ENCODE data around the gene IFNGR2. TPM values are rescaled to one million over a fixed set of nuclear protein-coding genes. Genes with fewer than 3 reads are reported as not detected.

IFNGR2 gene
- total and polyA plus RNA-seq, 2 of the 13 experiments (the other 11 are each of a cell fraction or from before 2014, with no cell fraction given) = 61.3 to 117 TPM

GRCh38 chr21:33387294-33387693 is 15.9 kb upstream of the IFNGR2 start:
- ChIA-PET POLR2A (interaction anchor here (1.5 kb wide), 1 partner anchor 17 kb away, joined by 5 read pairs; no protein-coding TSS in a partner anchor), CTCF (ENCODE audit: low intra/inter-chr PET ratio, low total read pairs) (no interaction called here)
- no peak for FAIRE-seq
- H2AFZ ChIP-seq (ENCODE audit: low read length) = no peak overlapping the region
- TF ChIP-seq DPF2 (CRISPR knock-in tag; IDR thresholded peaks at IDR 0.05; ENCODE audit: borderline replicate concordance, low read depth) = no peak
- no peak for TF ChIP-seq ZFP37 (CRISPR knock-in tag; IDR thresholded peaks at IDR 0.05; ENCODE audit: borderline replicate concordance)
- TF ChIP-seq RFX5 (IDR thresholded peaks at IDR 0.05; ENCODE audit: low read depth, low read length) = no peak
- no peak for TF ChIP-seq FOXJ3 (CRISPR knock-in tag; IDR thresholded peaks at IDR 0.05; ENCODE audit: borderline replicate concordance)
- TF ChIP-seq BCL6 (CRISPR knock-in tag; IDR thresholded peaks at IDR 0.05) = no peak
- no peak for TF ChIP-seq KLF9 (CRISPR knock-in tag; IDR thresholded peaks at IDR 0.05; ENCODE audit: low read depth)
- TF ChIP-seq ZNF691 (CRISPR knock-in tag; IDR thresholded peaks at IDR 0.05; ENCODE audit: borderline replicate concordance, low read depth) = no peak
- no peak for TF ChIP-seq ZNF768 (CRISPR knock-in tag; IDR thresholded peaks at IDR 0.05)
- TF ChIP-seq TMF1 (CRISPR knock-in tag; IDR thresholded peaks at IDR 0.05; ENCODE audit: low read depth) = no peak
- TF ChIP-seq SOX5 (CRISPR knock-in tag; IDR thresholded peaks at IDR 0.05; ENCODE audit: borderline replicate concordance) = no peak
- TF ChIP-seq ZNF652 (CRISPR knock-in tag; IDR thresholded peaks at IDR 0.05; ENCODE audit: borderline replicate concordance, low read depth) = no peak
- no peak for TF ChIP-seq ZSCAN29 (CRISPR knock-in tag; conservative IDR thresholded peaks at IDR 0.05)
- TF ChIP-seq NFYC (CRISPR knock-in tag; IDR thresholded peaks at IDR 0.05) = no peak
- TF ChIP-seq TP53 (CRISPR knock-in tag; conservative IDR thresholded peaks at IDR 0.05) = no peak
- H3K4me1 ChIP-seq (ENCODE audit: insufficient read depth, low read length) = peaks cover 38% of the 10 kb centered on the region
- no peaks in the 10 kb centered on the region for H3K36me3 ChIP-seq (replicated peaks in 1 of 2; ENCODE audit: control insufficient read depth in 1 of 2, insufficient read depth in 2 of 2, low read length in 2 of 2)
- no peak for ATAC-seq
- no peak overlapping the region for H3K4me2 ChIP-seq (ENCODE audit: low read depth, low read length)
- H3K27ac ChIP-seq (ENCODE audit: extremely low read length, insufficient read depth, low read length) = no peak overlapping the region
- no peaks in the 10 kb centered on the region for H3K79me2 ChIP-seq (ENCODE audit: insufficient read depth, low read length)
- in situ Hi-C loops (cut with HindIII; ENCODE audit: extremely low pct_ligation_motif_present, low pct_unique_long_range_greater_than_20kb) = no loop called here
- DNase-seq (ENCODE audit: low spot score) = no peak
- H3K9me3 ChIP-seq (ENCODE audit: low read length) = no peaks in the 10 kb centered on the region
- H3K4me3 ChIP-seq (replicated peaks in 1 of 3; ENCODE audit: insufficient read depth in 1 of 3, low read depth in 2 of 3, low read length in 3 of 3) = no peak overlapping the region
- no TSS peak for BruUV-seq (replicated peaks)
- no peaks in the 10 kb centered on the region for H3K27me3 ChIP-seq (ENCODE audit: control insufficient read depth in 1 of 2, insufficient read depth in 2 of 2, low read length in 2 of 2)
- WGBS (ENCODE audit: low lambda C conversion rate) = 36% methylated on average over 6 of the region's 6 CpGs
- intact Hi-C loops (cut with micrococcal nuclease; ENCODE audit: unreplicated experiment) = no loop called here
- no peaks in the 10 kb centered on the region for H4K20me1 ChIP-seq (ENCODE audit: insufficient read depth, low read length)
- no peak overlapping the region for H3K9ac ChIP-seq (ENCODE audit: insufficient read depth, low read depth, low read length)

Data from HepG2 (cell line).